HepG2 (cell line): Measurements from ENCODE around the gene DNAAF1. TPM values are rescaled to one million over a fixed set of nuclear protein-coding genes. Genes with fewer than 3 reads are reported as not detected.

Experiments used
- ATAC-seq: fragments of 200-7000 bp; cut with Tn5 transposase; 3 replicates; pipeline ENCODE4 v1.9.1; 2020; ENCODE audit warnings: mild to moderate bottlenecking, moderate library complexity
- BruUV-seq: library from RNA; stranded (reverse); fragments of 400-500 nt; replicated peaks from 2 replicates; lab custom pipeline; 2021; lab: Mats Ljungman, UMichigan
- CTCF ChIA-PET: fragments of 300-600 bp; formaldehyde crosslinking; extraction: SDS; loops from one replicate; lab custom pipeline; 2021; ENCODE audit warnings: low total read pairs, inconsistent platforms, low intra/inter-chr PET ratio; lab: Yijun Ruan, JAX
- POLR2A ChIA-PET: fragments of 350-600 bp; sonication (Branson Sonifier 250); formaldehyde crosslinking; loops from one replicate; lab custom pipeline; 2020; ENCODE audit warnings: antibody characterized with exemption, inconsistent platforms; lab: Yijun Ruan, JAX
- DNase-seq: peaks from one replicate; pipeline ENCODE4 v3.0.0-alpha.2; 2015; ENCODE audit warnings: low spot score
- FAIRE-seq: peaks from 3 replicates; lab custom pipeline; 2011; peaks lifted over from hg19 to GRCh38; lab: Jason Lieb, UNC
- H2AFZ ChIP-seq: one replicate; pipeline ENCODE4 v1.6.1; 2011; ENCODE audit warnings: low read length, inconsistent platforms
- H3K27ac ChIP-seq: fragments of 300-600 bp; 3 replicates; pipeline ENCODE4 v1.8.0; 2011; ENCODE audit warnings: mixed run types, mild to moderate bottlenecking, mixed read lengths, low read length, inconsistent platforms; ENCODE audit not compliant: insufficient read depth; ENCODE audit errors: extremely low read length
- H3K27me3 ChIP-seq, 2 experiments: fragments of 200-600 bp in 1 of 2; 2 replicates in 1 of 2; 3 replicates in 1 of 2; pipeline versions ENCODE4 v1.6.0 to v1.8.0; 2011; ENCODE audit warnings: low read length in 2 of 2, mild to moderate bottlenecking in 2 of 2, moderate library complexity in 2 of 2, inconsistent platforms in 1 of 2; ENCODE audit not compliant: insufficient read depth in 2 of 2, control insufficient read depth in 1 of 2
- H3K36me3 ChIP-seq, 2 experiments: fragments of 200-600 bp in 1 of 2; replicated peaks in 1 of 2; 2 replicates in 1 of 2; 3 replicates in 1 of 2; pipeline versions ENCODE4 v1.5.1 to v1.8.0; 2011; ENCODE audit warnings: low read length in 2 of 2, inconsistent platforms in 1 of 2; ENCODE audit not compliant: insufficient read depth in 2 of 2, control insufficient read depth in 1 of 2
- H3K4me1 ChIP-seq: 2 replicates; pipeline ENCODE4 v1.5.1; 2012; ENCODE audit warnings: low read length, inconsistent platforms; ENCODE audit not compliant: insufficient read depth
- H3K4me2 ChIP-seq: 2 replicates; pipeline ENCODE4 v1.6.0; 2011; ENCODE audit warnings: low read depth, low read length, inconsistent platforms
- H3K4me3 ChIP-seq, 3 experiments: fragments of 200-600 bp in 1 of 3; sonication (generic), shearing (Covaris generic) in 1 of 3; replicated peaks in 1 of 3; 2 replicates each; pipeline ENCODE4 v1.5.1; 2011 to 2016; ENCODE audit warnings: low read length in 3 of 3, inconsistent platforms in 2 of 3, low read depth in 2 of 3, mild to moderate bottlenecking in 2 of 3, control low read depth in 1 of 3, mixed read lengths in 1 of 3; ENCODE audit not compliant: insufficient read depth in 1 of 3
- H3K79me2 ChIP-seq: one replicate; pipeline ENCODE4 v1.6.1; 2011; ENCODE audit warnings: low read length, inconsistent platforms; ENCODE audit not compliant: insufficient read depth
- H3K9ac ChIP-seq: 2 replicates; pipeline ENCODE4 v1.6.0; 2011; ENCODE audit warnings: mild to moderate bottlenecking, low read depth, low read length, inconsistent platforms; ENCODE audit not compliant: insufficient read depth
- H3K9me3 ChIP-seq: 2 replicates; pipeline ENCODE4 v1.5.1; 2012; ENCODE audit warnings: mild to moderate bottlenecking, low read length
- H4K20me1 ChIP-seq: 2 replicates; pipeline ENCODE4 v1.6.0; 2011; ENCODE audit warnings: inconsistent platforms, mild to moderate bottlenecking, low read length, moderate library complexity; ENCODE audit not compliant: insufficient read depth
- ATF7-NPFF ChIP-seq: sonication (generic); formaldehyde crosslinking; IDR thresholded peaks from 2 replicates; pipeline ENCODE4 v1.8.1; 2023; ENCODE audit warnings: mild to moderate bottlenecking, low read depth, missing genetic modification reagents, moderate library complexity
- MAF1 ChIP-seq: sonication (generic); formaldehyde crosslinking; IDR thresholded peaks from 2 replicates; pipeline ENCODE4 v1.5.0; 2020; ENCODE audit warnings: missing genetic modification reagents, borderline replicate concordance
- MAZ ChIP-seq, 2 experiments: sonication (generic) in 1 of 2; formaldehyde crosslinking in 1 of 2; IDR thresholded peaks; 2 replicates each; pipeline versions ENCODE4 v1.5.0 to v1.6.1; 2012 to 2020; ENCODE audit warnings: low read depth in 2 of 2, mild to moderate bottlenecking in 2 of 2, borderline replicate concordance in 1 of 2, improper control_type of control experiment in 1 of 2, low read length in 1 of 2, missing genetic modification reagents in 1 of 2, moderate library complexity in 1 of 2
- NR2F2 ChIP-seq: IDR thresholded peaks from 2 replicates; pipeline ENCODE4 v1.6.1; 2012; ENCODE audit warnings: low read depth, inconsistent platforms, borderline replicate concordance
- RAD21 ChIP-seq: fragments of 450-650 bp; formaldehyde crosslinking; IDR thresholded peaks from 2 replicates; pipeline ENCODE4 v1.5.0; 2020; ENCODE audit warnings: mild to moderate bottlenecking
- SNAI1 ChIP-seq: sonication (generic); formaldehyde crosslinking; IDR thresholded peaks from 2 replicates; pipeline ENCODE4 v1.5.0; 2020; ENCODE audit warnings: mild to moderate bottlenecking, missing genetic modification reagents, borderline replicate concordance
- SNAPC2 ChIP-seq: sonication (generic); formaldehyde crosslinking; IDR thresholded peaks from 2 replicates; pipeline ENCODE4 v1.8.1; 2022; ENCODE audit warnings: mild to moderate bottlenecking, missing genetic modification reagents
- TCF7L2 ChIP-seq: IDR thresholded peaks from 2 replicates; pipeline ENCODE4 v1.6.1; 2011; ENCODE audit warnings: mild to moderate bottlenecking, low read depth, low read length, moderate library complexity
- TOPORS ChIP-seq: sonication (generic); formaldehyde crosslinking; IDR thresholded peaks from 2 replicates; pipeline ENCODE4 v1.8.0; 2023; ENCODE audit warnings: mild to moderate bottlenecking, missing genetic modification reagents
- ZNF788 ChIP-seq: sonication (generic); formaldehyde crosslinking; IDR thresholded peaks from 2 replicates; pipeline ENCODE4 v1.5.0; 2020; ENCODE audit warnings: mild to moderate bottlenecking, missing genetic modification reagents, borderline replicate concordance
- WGBS: methylation state at CpG from one replicate; pipeline ENCODE4 v1.1.6; 2017; ENCODE audit warnings: low lambda C conversion rate; 5-methylcytosine and 5-hydroxymethylcytosine counted together
- in situ Hi-C: cut with HindIII; loops from 2 replicates; pipeline ENCODE4 v1.10.0; 2017; ENCODE audit warnings: low pct_unique_long_range_greater_than_20kb; ENCODE audit not compliant: extremely low pct_ligation_motif_present
- intact Hi-C: fragments of 100-400 bp; cut with micrococcal nuclease; formaldehyde crosslinking; loops from one replicate; pipeline ENCODE4 v1.10.0; 2022; ENCODE audit not compliant: unreplicated experiment
- polyA plus RNA-seq, 8 experiments: library from polyadenylated mRNA; depleted of rRNA in 3 of 8; stranded (reverse) in 7 of 8; unstranded in 1 of 8; fragments of >200 nt; fragmentation: Illumina TruSeq in 4 of 8; extraction: Trizol in 4 of 8; gene quantifications; 2 replicates each; pipeline versions ENCODE4 v1.2.1 to v1.2.3, GENCODE V29; 2011 to 2016; ENCODE audit warnings: low read depth in 4 of 8, missing spikeins in 1 of 8, mixed read lengths in 1 of 8; ENCODE audit not compliant: insufficient read depth in 1 of 8
- total RNA-seq, 5 experiments: library from RNA; depleted of rRNA; stranded (reverse); fragments of >200 nt; fragmentation: Illumina TruSeq; extraction: Trizol; gene quantifications; 2 replicates each; pipeline ENCODE4 v1.2.3, GENCODE V29; 2016; ENCODE audit warnings: low read depth in 1 of 5
- TF ChIP-seq, protein P1 (sequence below): sonication (generic); formaldehyde crosslinking; IDR thresholded peaks from 2 replicates; pipeline ENCODE4 v1.4.0; 2020; ENCODE audit warnings: missing genetic modification reagents, low read depth, mild to moderate bottlenecking, borderline replicate concordance

DNAAF1 gene
- total and polyA plus RNA-seq, 2 of the 13 experiments (the other 11 are each of a cell fraction or from before 2014, with no cell fraction given) = 0.04 TPM; not detected in 1

DNA sequence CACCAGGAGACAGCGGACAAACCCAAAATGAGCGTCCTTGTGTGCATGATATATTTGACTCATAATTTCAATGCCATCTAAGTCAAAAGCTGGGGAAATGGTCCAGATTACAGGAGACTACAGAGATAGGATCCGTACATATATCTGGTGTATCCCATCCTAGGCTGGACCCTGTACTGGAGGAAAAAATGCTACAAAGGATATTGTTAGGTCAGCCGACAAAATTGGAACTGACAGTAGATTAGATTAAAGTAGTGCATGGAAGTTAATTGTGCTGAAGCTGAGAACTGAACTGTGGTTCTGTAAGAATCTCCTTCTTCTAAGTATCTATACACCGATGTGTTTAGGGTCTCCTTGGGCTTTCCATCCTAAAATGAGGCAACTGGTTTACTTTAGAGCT, 70.4 kb downstream of the DNAAF1 start:
- Histone ChIP-seq H2AFZ (no peak overlapping the region), H3K4me1 (no peaks in the 10 kb centered on the region), H3K27ac (no peak overlapping the region), H3K27me3 (peaks cover 2 to 40% of the 10 kb centered on the region in 2 experiments; a peak in 3 of 5 replicates), H3K9me3 (no peaks in the 10 kb centered on the region), H3K4me3 (no peak overlapping the region), H3K36me3 (no peaks in the 10 kb centered on the region), H3K9ac (no peak overlapping the region), H3K4me2 (no peak overlapping the region), H4K20me1 (no peaks in the 10 kb centered on the region), H3K79me2 (no peaks in the 10 kb centered on the region)
- ATAC-seq (no peak), FAIRE-seq (no peak), DNase-seq (no peak)
- 49% methylated on average over 5 of the region's 5 CpGs for whole genome bisulfite sequencing
- ChIA-PET POLR2A (no interaction called here), CTCF (no interaction called here)
- no TSS peak for BruUV-seq
- in situ Hi-C loops (no loop called here), intact Hi-C loops (no loop called here)
- TF ChIP-seq RAD21 (CRISPR knock-in tag) = no peak
- TF ChIP-seq, protein P1, sequence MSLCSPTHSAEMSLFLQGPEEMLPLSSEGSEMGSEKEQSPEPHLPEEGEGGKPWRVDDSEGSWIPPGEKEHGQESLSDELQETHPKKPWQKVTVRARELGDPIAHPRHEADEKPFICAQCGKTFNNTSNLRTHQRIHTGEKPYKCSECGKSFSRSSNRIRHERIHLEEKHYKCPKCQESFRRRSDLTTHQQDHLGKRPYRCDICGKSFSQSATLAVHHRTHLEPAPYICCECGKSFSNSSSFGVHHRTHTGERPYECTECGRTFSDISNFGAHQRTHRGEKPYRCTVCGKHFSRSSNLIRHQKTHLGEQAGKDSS (CRISPR knock-in tag) = no peak
- no peak for TF ChIP-seq MAZ (IDR thresholded peaks at IDR 0.05; ENCODE audit: borderline replicate concordance, low read depth, low read length)
- no peak for TF ChIP-seq MAZ (CRISPR knock-in tag; IDR thresholded peaks at IDR 0.05; ENCODE audit: low read depth)
- no peak for TF ChIP-seq SNAPC2 (CRISPR knock-in tag)
- no peak for TF ChIP-seq ATF7-NPFF (CRISPR knock-in tag)
- TF ChIP-seq NR2F2 = no peak
- TF ChIP-seq TOPORS = no peak
- TF ChIP-seq ZNF788 (CRISPR knock-in tag) = no peak
- TF ChIP-seq TCF7L2 = no peak
- no peak for TF ChIP-seq MAF1
- no peak for TF ChIP-seq SNAI1 (CRISPR knock-in tag)
